Measurements from ENCODE around the gene RNF123.

The RNF123 gene

GRCh38 chr3:49718858-49719213 is 29.5 kb downstream of the RNF123 start:
- no peak for DNase-seq (ENCODE audit: low read depth in 2 of 2)

GRCh38 chr3:49719214-49719884 is 30.0 kb downstream of the RNF123 start, which contains the start of gene AMIGO3:
TSS of gene AMIGO3 (minus strand) at chr3:49719684. CDS start at chr3:49719465, 219 bp downstream.
- peak; percentile 78 to 84 for DNase-seq (ENCODE audit: low read depth in 2 of 2)

- no peak for DNase-seq (ENCODE audit: low read depth in 2 of 2)
These were observed 31.7 kb downstream of the RNF123 start for GRCh38 chr3:49720855-49721595.

GRCh38 chr3:49721596-49721895 is 32.2 kb downstream of the RNF123 start:
- DNase-seq (ENCODE audit: low read depth in 2 of 2), result no peak

- DNase-seq (ENCODE audit: low read depth in 2 of 2), result no peak
These were observed 32.8 kb downstream of the RNF123 start for GRCh38 chr3:49721896-49722781.

GRCh38 chr3:49722896-49723295 is 33.5 kb downstream of the RNF123 start:
- no peak for DNase-seq (ENCODE audit: low read depth in 2 of 2)

- peak; percentile 12 to 39 for DNase-seq (ENCODE audit: low read depth in 2 of 2)
These were observed 33.9 kb downstream of the RNF123 start for GRCh38 chr3:49723296-49723627.

GRCh38 chr3:49723628-49724551 is 34.5 kb downstream of the RNF123 start, which contains the start of gene GMPPB:
TSS of gene GMPPB (minus strand) at chr3:49723951. CDS start at chr3:49723726, 225 bp downstream.
- peak; percentile 78 to 91 for DNase-seq (ENCODE audit: low read depth in 2 of 2)

- DNase-seq (ENCODE audit: low read depth in 2 of 2), result no peak
These were observed 35.2 kb downstream of the RNF123 start for GRCh38 chr3:49724586-49724985.

GRCh38 chr3:49725906-49726681 is 36.7 kb downstream of the RNF123 start:
- DNase-seq (ENCODE audit: low read depth in 2 of 2), result no peak

GRCh38 chr3:49727154-49727923 is 38.0 kb downstream of the RNF123 start:
- no peak for DNase-seq (ENCODE audit: low read depth in 2 of 2)

GRCh38 chr3:49727924-49728361 is 38.6 kb downstream of the RNF123 start:
- DNase-seq (ENCODE audit: low read depth in 2 of 2), result no peak

GRCh38 chr3:49729966-49730609 is 40.7 kb downstream of the RNF123 start:
- no peak for DNase-seq (ENCODE audit: low read depth in 2 of 2)

- DNase-seq (ENCODE audit: low read depth in 2 of 2), result no peak
These were observed 43.2 kb downstream of the RNF123 start for GRCh38 chr3:49732597-49732996.

- no peak for DNase-seq (ENCODE audit: low read depth in 2 of 2)
These were observed 44.2 kb downstream of the RNF123 start for GRCh38 chr3:49733551-49733950.

- DNase-seq (ENCODE audit: low read depth in 2 of 2), result no peak
These were observed 45.4 kb downstream of the RNF123 start for GRCh38 chr3:49734752-49735151.

GRCh38 chr3:49738067-49738713 is 48.8 kb downstream of the RNF123 start:
- DNase-seq (ENCODE audit: low read depth in 2 of 2), result no peak

GRCh38 chr3:49740427-49740826 is 51.1 kb downstream of the RNF123 start:
- no peak for DNase-seq (ENCODE audit: low read depth in 2 of 2)

GRCh38 chr3:49745986-49746385 is 56.6 kb downstream of the RNF123 start:
- no peak for DNase-seq (ENCODE audit: low read depth in 2 of 2)
